CD14-positive monocyte (primary cell): ENCODE measurements around the gene TMTC1. TPM values are rescaled to one million over a fixed set of nuclear protein-coding genes. Genes with fewer than 3 reads are reported as not detected.

ENCODE experiments used
- DNase-seq, 3 donors: peaks; one replicate each; pipeline ENCODE4 v3.0.0-alpha.2; 2011 to 2022
- H2AFZ ChIP-seq: 2 replicates; pipeline ENCODE4 v1.6.0; 2012; ENCODE audit warnings: mild to moderate bottlenecking, low read depth, low read length, inconsistent platforms; ENCODE audit not compliant: insufficient read depth, poor library complexity, severe bottlenecking
- H3K27ac ChIP-seq, 2 donors: 1 replicate in 1 of 2; 2 replicates in 1 of 2; pipeline ENCODE4 v1.5.1; 2012 to 2013; ENCODE audit warnings: low read length in 2 of 2, control low read depth in 1 of 2, inconsistent platforms in 1 of 2, low read depth in 1 of 2, mild to moderate bottlenecking in 1 of 2
- H3K27me3 ChIP-seq, 2 donors: one replicate each; pipeline versions ENCODE4 v1.6.0 to v1.6.1; 2011 to 2013; ENCODE audit warnings: low read length in 2 of 2; ENCODE audit not compliant: control insufficient read depth in 2 of 2, insufficient read depth in 2 of 2
- H3K36me3 ChIP-seq, 2 donors: replicated peaks in 1 of 2; 1 replicate in 1 of 2; 2 replicates in 1 of 2; pipeline versions ENCODE4 v1.5.1 to v1.6.1; 2012 to 2013; ENCODE audit warnings: low read length in 2 of 2, control low read depth in 1 of 2, inconsistent platforms in 1 of 2, mild to moderate bottlenecking in 1 of 2; ENCODE audit not compliant: insufficient read depth in 2 of 2, control insufficient read depth in 1 of 2
- H3K4me1 ChIP-seq, 2 donors: 1 replicate in 1 of 2; 2 replicates in 1 of 2; pipeline versions ENCODE4 v1.5.1 to v1.6.1; 2012 to 2013; ENCODE audit warnings: low read length in 2 of 2, control low read depth in 1 of 2, inconsistent platforms in 1 of 2, mild to moderate bottlenecking in 1 of 2, moderate library complexity in 1 of 2; ENCODE audit not compliant: insufficient read depth in 2 of 2, control insufficient read depth in 1 of 2
- H3K4me2 ChIP-seq: replicated peaks from 2 replicates; pipeline ENCODE3; 2012; ENCODE audit warnings: low read length, moderate library complexity, mild to moderate bottlenecking; ENCODE audit not compliant: poor library complexity, severe bottlenecking; ENCODE audit errors: extremely low read depth
- H3K4me3 ChIP-seq, 3 experiments: fragments of 200-600 bp in 1 of 3; sonication (generic) in 1 of 3; replicated peaks in 1 of 3; 1 replicate in 2 of 3; 2 replicates in 1 of 3; pipeline ENCODE4 v1.5.1; 2011 to 2013; ENCODE audit warnings: low read length in 3 of 3, mild to moderate bottlenecking in 3 of 3, control low read depth in 2 of 3, low read depth in 2 of 3, inconsistent platforms in 1 of 3, moderate library complexity in 1 of 3
- H3K79me2 ChIP-seq: 2 replicates; pipeline ENCODE4 v1.6.0; 2012; ENCODE audit warnings: mild to moderate bottlenecking, control low read depth, inconsistent platforms, low read length, moderate library complexity; ENCODE audit not compliant: insufficient read depth
- H3K9ac ChIP-seq: 2 replicates; pipeline ENCODE4 v1.6.0; 2017; ENCODE audit warnings: low read length, mild to moderate bottlenecking; ENCODE audit not compliant: insufficient read depth, poor library complexity, severe bottlenecking
- H3K9me3 ChIP-seq, 2 donors: replicated peaks in 1 of 2; 1 replicate in 1 of 2; 2 replicates in 1 of 2; pipeline versions ENCODE4 v1.5.1 to v1.6.1; 2012 to 2013; ENCODE audit warnings: low read length in 2 of 2, control low read depth in 1 of 2; ENCODE audit not compliant: control insufficient read depth in 1 of 2, insufficient read depth in 1 of 2
- H4K20me1 ChIP-seq: 2 replicates; pipeline ENCODE4 v1.6.0; 2012; ENCODE audit warnings: mild to moderate bottlenecking, low read length, control low read depth, moderate library complexity; ENCODE audit not compliant: insufficient read depth
- H3K27ac Mint-ChIP-seq, 7 donors: one replicate each; pipeline ENCODE4 v1.8.0; 2020; ENCODE audit warnings: mild to moderate bottlenecking in 7 of 7, mixed read lengths in 7 of 7, moderate library complexity in 6 of 7, inconsistent platforms in 2 of 7
- H3K27me3 Mint-ChIP-seq, 3 donors: one replicate each; pipeline ENCODE4 v1.8.0; 2021 to 2022; ENCODE audit warnings: low read depth in 3 of 3, mild to moderate bottlenecking in 3 of 3, mixed read lengths in 3 of 3, moderate library complexity in 3 of 3, inconsistent platforms in 1 of 3
- H3K36me3 Mint-ChIP-seq, 2 donors: one replicate each; pipeline ENCODE4 v1.8.0; 2020; ENCODE audit warnings: mixed read lengths in 2 of 2, inconsistent platforms in 1 of 2, mild to moderate bottlenecking in 1 of 2
- H3K4me1 Mint-ChIP-seq: one replicate; pipeline ENCODE4 v1.8.0; 2020; ENCODE audit warnings: mild to moderate bottlenecking, mixed read lengths
- H3K4me3 Mint-ChIP-seq, 2 donors: one replicate each; pipeline ENCODE4 v1.8.0; 2020; ENCODE audit warnings: mild to moderate bottlenecking in 2 of 2, mixed read lengths in 2 of 2, moderate library complexity in 1 of 2
- H3K9me3 Mint-ChIP-seq, 7 donors: one replicate each; pipeline ENCODE4 v1.8.0; 2020 to 2022; ENCODE audit warnings: mixed read lengths in 7 of 7, mild to moderate bottlenecking in 6 of 7, moderate library complexity in 6 of 7, inconsistent platforms in 2 of 7
- WGBS: methylation state at CpG from one replicate; pipeline ENCODE4 v1.1.5; 2013; ENCODE audit warnings: missing lambda C conversion rate; ENCODE audit not compliant: insufficient coverage; 5-methylcytosine and 5-hydroxymethylcytosine counted together
- intact Hi-C, 2 donors: fragments of 100-400 bp; cut with micrococcal nuclease; formaldehyde crosslinking; loops; one replicate each; pipeline versions ENCODE4 v1.15.0 to v1.15.1; 2023
- polyA plus RNA-seq, 3 donors: library from polyadenylated mRNA; depleted of rRNA in 1 of 3; unstranded in 2 of 3; stranded (reverse) in 1 of 3; fragments of 300-500 nt in 2 of 3; fragments of >200 nt in 1 of 3; fragmentation: Illumina TruSeq in 2 of 3; gene quantifications; 1 replicate in 2 of 3; 2 replicates in 1 of 3; pipeline ENCODE4 v1.2.3, GENCODE V29; 2012 to 2021
- TF ChIP-seq, protein P1 (sequence below): fragments of 200-600 bp; IDR thresholded peaks from one replicate; pipeline ENCODE4 v1.8.0; 2022; ENCODE audit warnings: antibody characterized with exemption, mild to moderate bottlenecking

TMTC1 gene
- polyA plus RNA-seq, 3 donors, result 0.57 to 5.6 (median 2.1) TPM

DNA sequence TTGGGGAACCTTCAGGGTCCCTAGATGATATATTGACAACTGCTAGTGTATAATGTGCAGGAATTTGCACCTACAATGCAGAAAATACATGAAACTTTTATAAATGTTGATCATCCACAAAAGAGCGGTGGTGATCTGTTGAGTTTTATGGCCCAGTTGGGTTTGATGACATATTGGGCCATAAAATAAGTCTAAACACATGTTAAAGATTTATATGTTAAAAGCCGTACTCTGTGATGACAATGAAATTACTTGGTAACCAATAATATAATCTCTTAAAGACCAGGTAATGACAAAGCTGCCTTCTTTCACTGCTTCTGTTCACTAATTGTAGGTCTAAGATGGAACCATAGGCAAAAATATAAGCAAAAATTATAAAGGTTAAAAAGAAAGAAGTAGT is 61.6 kb downstream of the TMTC1 start:
- TF ChIP-seq, protein P1, sequence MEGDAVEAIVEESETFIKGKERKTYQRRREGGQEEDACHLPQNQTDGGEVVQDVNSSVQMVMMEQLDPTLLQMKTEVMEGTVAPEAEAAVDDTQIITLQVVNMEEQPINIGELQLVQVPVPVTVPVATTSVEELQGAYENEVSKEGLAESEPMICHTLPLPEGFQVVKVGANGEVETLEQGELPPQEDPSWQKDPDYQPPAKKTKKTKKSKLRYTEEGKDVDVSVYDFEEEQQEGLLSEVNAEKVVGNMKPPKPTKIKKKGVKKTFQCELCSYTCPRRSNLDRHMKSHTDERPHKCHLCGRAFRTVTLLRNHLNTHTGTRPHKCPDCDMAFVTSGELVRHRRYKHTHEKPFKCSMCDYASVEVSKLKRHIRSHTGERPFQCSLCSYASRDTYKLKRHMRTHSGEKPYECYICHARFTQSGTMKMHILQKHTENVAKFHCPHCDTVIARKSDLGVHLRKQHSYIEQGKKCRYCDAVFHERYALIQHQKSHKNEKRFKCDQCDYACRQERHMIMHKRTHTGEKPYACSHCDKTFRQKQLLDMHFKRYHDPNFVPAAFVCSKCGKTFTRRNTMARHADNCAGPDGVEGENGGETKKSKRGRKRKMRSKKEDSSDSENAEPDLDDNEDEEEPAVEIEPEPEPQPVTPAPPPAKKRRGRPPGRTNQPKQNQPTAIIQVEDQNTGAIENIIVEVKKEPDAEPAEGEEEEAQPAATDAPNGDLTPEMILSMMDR, result no peak
- intact Hi-C loops, result no loop called here
- no CpG with 5 or more reads among the region's 2 CpGs for WGBS

DNA sequence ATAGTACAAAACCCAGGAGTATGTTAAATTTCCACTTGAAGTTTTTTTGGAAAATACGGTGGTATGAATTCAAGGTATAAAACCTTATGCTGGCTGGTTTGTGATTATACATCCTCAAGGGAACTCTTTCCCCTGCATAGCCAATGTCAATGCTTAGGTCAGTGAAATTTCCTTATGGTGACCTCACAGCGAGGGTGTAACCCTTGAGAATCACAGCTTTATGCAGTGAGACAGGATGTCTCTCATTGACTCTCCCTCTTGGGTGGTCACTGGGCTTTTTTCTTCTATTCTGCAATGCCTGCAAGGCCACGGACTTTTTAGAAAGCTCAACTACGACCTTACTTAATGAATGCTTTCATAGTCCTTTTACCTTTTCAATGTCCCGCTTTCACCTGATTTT is 64.4 kb downstream of the TMTC1 start:
- Mint-ChIP-seq H3K27me3 (peaks cover 0 to 5% (median 4%) of the 10 kb centered on the region in 3 donors), H3K4me3 (no peak overlapping the region), H3K9me3 (peaks cover 0 to 2% (median 0%) of the 10 kb centered on the region in 7 donors), H3K4me1 (peaks cover 4% of the 10 kb centered on the region), H3K36me3 (peaks cover 0 to 15% of the 10 kb centered on the region in 2 donors), H3K27ac (no peak overlapping the region)
- H3K4me2 ChIP-seq, result no peak overlapping the region
- no peaks in the 10 kb centered on the region for H3K79me2 ChIP-seq
- H4K20me1 ChIP-seq, result no peaks in the 10 kb centered on the region
- H3K4me3 ChIP-seq, result no peak overlapping the region
- no peaks in the 10 kb centered on the region for H3K9me3 ChIP-seq
- WGBS, result 84% methylated on average over 3 of the region's 5 CpGs
- H2AFZ ChIP-seq, result no peak overlapping the region
- no peaks in the 10 kb centered on the region for H3K4me1 ChIP-seq
- DNase-seq, result no peak
- H3K36me3 ChIP-seq, result no peaks in the 10 kb centered on the region
- intact Hi-C loops, result no loop called here
- TF ChIP-seq, protein P1, result no peak
- H3K27me3 ChIP-seq, result no peaks in the 10 kb centered on the region
- no peak overlapping the region for H3K9ac ChIP-seq
- no peak overlapping the region for H3K27ac ChIP-seq

More for the DNA sequence above, 61.6 kb downstream of the TMTC1 start:
- no peak overlapping the region for H3K4me3 ChIP-seq
- H3K4me1 ChIP-seq, result no peaks in the 10 kb centered on the region
- no peak overlapping the region for H3K4me3 Mint-ChIP-seq
- peaks cover 0 to 5% (median 2%) of the 10 kb centered on the region in 3 donors for H3K27me3 Mint-ChIP-seq
- H3K36me3 ChIP-seq, result no peaks in the 10 kb centered on the region
- H2AFZ ChIP-seq, result no peak overlapping the region
- DNase-seq, result no peak
- H3K27ac Mint-ChIP-seq, result no peak overlapping the region
- no peak overlapping the region for H3K4me2 ChIP-seq
- no peak overlapping the region for H3K9ac ChIP-seq
- H3K79me2 ChIP-seq, result no peaks in the 10 kb centered on the region
- peaks cover 0 to 15% of the 10 kb centered on the region in 2 donors for H3K36me3 Mint-ChIP-seq
- peaks cover 0 to 5% (median 0%) of the 10 kb centered on the region in 7 donors for H3K9me3 Mint-ChIP-seq
- no peaks in the 10 kb centered on the region for H3K27me3 ChIP-seq
- H4K20me1 ChIP-seq, result no peaks in the 10 kb centered on the region
- H3K27ac ChIP-seq, result no peak overlapping the region
- H3K4me1 Mint-ChIP-seq, result peaks cover 4% of the 10 kb centered on the region
- H3K9me3 ChIP-seq, result no peaks in the 10 kb centered on the region
